IMR-90 (cell line): ENCODE measurements around the gene GP1BA. TPM values are rescaled to one million over a fixed set of nuclear protein-coding genes. Genes with fewer than 3 reads are reported as not detected.

Source experiments
- ATAC-seq: fragments of 200-7000 bp; cut with Tn5 transposase; 2 replicates; pipeline ENCODE4 v1.9.1; 2020; ENCODE audit warnings: low read depth, mild to moderate bottlenecking, moderate library complexity
- Bru-seq: library from RNA; stranded (reverse); fragments of 400-500 nt; gene quantifications from one replicate; lab custom pipeline; 2021; lab: Mats Ljungman, UMichigan
- BruChase-seq, 2 experiments: library from RNA; stranded (reverse); fragments of 400-500 nt; gene quantifications; one replicate each; lab custom pipeline; 2021; lab: Mats Ljungman, UMichigan
- BruUV-seq: library from RNA; stranded (reverse); fragments of 400-500 nt; replicated peaks from 2 replicates; lab custom pipeline; 2021; lab: Mats Ljungman, UMichigan
- CTCF ChIA-PET: fragments of 300-600 bp; formaldehyde crosslinking; extraction: SDS; loops from one replicate; lab custom pipeline; 2021; ENCODE audit warnings: antibody characterized with exemption; lab: Yijun Ruan, JAX
- POLR2A ChIA-PET: fragments of 300-600 bp; sonication (Branson Sonifier 250); formaldehyde crosslinking; loops from one replicate; lab custom pipeline; 2022; ENCODE audit warnings: antibody characterized with exemption; ENCODE audit not compliant: unreplicated experiment; lab: Charles Lee
- DNase-seq: peaks from one replicate; pipeline ENCODE4 v3.0.0; 2013
- H2AFZ ChIP-seq: replicated peaks from 2 replicates; pipeline ENCODE3; 2013; ENCODE audit warnings: low read length, mild to moderate bottlenecking; ENCODE audit not compliant: poor library complexity
- H2AK5ac ChIP-seq: 2 replicates; pipeline ENCODE4 v1.6.1; 2013; ENCODE audit warnings: low read depth, low read length, inconsistent platforms
- H2AK9ac ChIP-seq: replicated peaks from 2 replicates; pipeline ENCODE3; 2013; ENCODE audit warnings: mild to moderate bottlenecking, low read depth, low read length, moderate library complexity; ENCODE audit not compliant: poor library complexity
- H2BK120ac ChIP-seq: 2 replicates; pipeline ENCODE4 v1.6.1; 2013; ENCODE audit warnings: low read depth, low read length, inconsistent platforms
- H2BK15ac ChIP-seq: 3 replicates; pipeline ENCODE4 v1.6.1; 2013; ENCODE audit warnings: low read depth, low read length, inconsistent platforms
- H2BK20ac ChIP-seq: 2 replicates; pipeline ENCODE4 v1.6.1; 2013; ENCODE audit warnings: low read depth, mild to moderate bottlenecking, inconsistent platforms, low read length, moderate library complexity
- H2BK5ac ChIP-seq: 2 replicates; pipeline ENCODE4 v1.6.1; 2013; ENCODE audit warnings: mild to moderate bottlenecking, low read depth, low read length, inconsistent platforms; ENCODE audit not compliant: poor library complexity, severe bottlenecking
- H3K14ac ChIP-seq: replicated peaks from 2 replicates; pipeline ENCODE4 v1.6.1; 2013; ENCODE audit warnings: low read depth, low read length, inconsistent platforms
- H3K18ac ChIP-seq: 2 replicates; pipeline ENCODE4 v1.6.1; 2013; ENCODE audit warnings: low read depth, low read length, control low read depth
- H3K23ac ChIP-seq: 2 replicates; pipeline ENCODE4 v1.6.1; 2013; ENCODE audit warnings: low read depth, low read length, inconsistent platforms
- H3K27ac ChIP-seq: 2 replicates; pipeline ENCODE4 v1.5.1; 2013; ENCODE audit warnings: mild to moderate bottlenecking, control low read depth, low read length; ENCODE audit not compliant: insufficient read depth
- H3K27me3 ChIP-seq: 2 replicates; pipeline ENCODE4 v1.6.1; 2013; ENCODE audit warnings: low read length; ENCODE audit not compliant: control insufficient read depth, insufficient read depth
- H3K36me3 ChIP-seq: 2 replicates; pipeline ENCODE4 v1.6.1; 2013; ENCODE audit warnings: low read length, mixed read lengths; ENCODE audit not compliant: control insufficient read depth, insufficient read depth
- H3K4ac ChIP-seq: 2 replicates; pipeline ENCODE4 v1.6.1; 2013; ENCODE audit warnings: low read depth, low read length, inconsistent platforms
- H3K4me1 ChIP-seq: 2 replicates; pipeline ENCODE4 v1.6.1; 2013; ENCODE audit warnings: low read length, mixed read lengths; ENCODE audit not compliant: control insufficient read depth, insufficient read depth
- H3K4me2 ChIP-seq: 2 replicates; pipeline ENCODE4 v1.6.1; 2013; ENCODE audit warnings: low read depth, mild to moderate bottlenecking, control low read depth, low read length, moderate library complexity
- H3K4me3 ChIP-seq: 2 replicates; pipeline ENCODE4 v1.5.1; 2013; ENCODE audit warnings: low read depth, mild to moderate bottlenecking, control low read depth, low read length, moderate library complexity; ENCODE audit not compliant: insufficient read depth
- H3K56ac ChIP-seq: 2 replicates; pipeline ENCODE4 v1.6.1; 2013; ENCODE audit warnings: low read length, inconsistent platforms; ENCODE audit not compliant: insufficient read depth; ENCODE audit errors: extremely low read depth
- H3K79me1 ChIP-seq, 2 experiments: 2 replicates each; pipeline ENCODE4 v1.6.1; 2013; ENCODE audit warnings: low read length in 2 of 2, inconsistent platforms in 1 of 2, low read depth in 1 of 2
- H3K9ac ChIP-seq: 2 replicates; pipeline ENCODE4 v1.6.1; 2013; ENCODE audit warnings: low read depth, low read length, control low read depth
- H3K9me1 ChIP-seq: 2 replicates; pipeline ENCODE4 v1.6.1; 2013; ENCODE audit warnings: low read length, inconsistent platforms; ENCODE audit not compliant: insufficient read depth
- H3K9me3 ChIP-seq: 2 replicates; pipeline ENCODE4 v1.6.1; 2013; ENCODE audit warnings: low read length; ENCODE audit not compliant: control insufficient read depth, insufficient read depth
- H4K20me1 ChIP-seq: 2 replicates; pipeline ENCODE4 v1.6.1; 2013; ENCODE audit warnings: low read length, inconsistent platforms; ENCODE audit not compliant: insufficient read depth
- H4K5ac ChIP-seq: 2 replicates; pipeline ENCODE4 v1.6.1; 2013; ENCODE audit warnings: mild to moderate bottlenecking, low read depth, low read length, control low read depth
- H4K8ac ChIP-seq, 2 experiments: 2 replicates each; pipeline ENCODE4 v1.6.1; 2013; ENCODE audit warnings: low read depth in 2 of 2, low read length in 2 of 2, control low read depth in 1 of 2, inconsistent platforms in 1 of 2
- H4K91ac ChIP-seq: 2 replicates; pipeline ENCODE4 v1.6.1; 2013; ENCODE audit warnings: low read depth, low read length, inconsistent platforms; ENCODE audit not compliant: insufficient read depth
- BHLHE40 ChIP-seq: fragments of 150-350 bp; IDR thresholded peaks from 2 replicates; pipeline ENCODE4 v1.6.1; 2016; ENCODE audit warnings: mild to moderate bottlenecking, low read depth, low read length
- CEBPB ChIP-seq: IDR thresholded peaks from 2 replicates; pipeline ENCODE4 v1.6.1; 2012; ENCODE audit warnings: low read depth, low read length, improper control_type of control experiment
- CHD1 ChIP-seq: IDR thresholded peaks from 2 replicates; pipeline ENCODE4 v1.6.1; 2012; ENCODE audit warnings: low read depth, low read length, improper control_type of control experiment
- CTCF ChIP-seq: conservative IDR thresholded peaks from 2 replicates; pipeline ENCODE4 v1.5.1; 2012; ENCODE audit warnings: mild to moderate bottlenecking, low read depth, low read length, improper control_type of control experiment
- FOS ChIP-seq: fragments of 150-350 bp; IDR thresholded peaks from 2 replicates; pipeline ENCODE4 v1.6.1; 2016; ENCODE audit warnings: low read depth, low read length
- MAFK ChIP-seq: IDR thresholded peaks from 2 replicates; pipeline ENCODE4 v1.6.1; 2012; ENCODE audit warnings: low read depth, low read length, improper control_type of control experiment
- MAZ ChIP-seq: IDR thresholded peaks from 2 replicates; pipeline ENCODE4 v1.6.1; 2012; ENCODE audit warnings: low read depth, mild to moderate bottlenecking, low read length, improper control_type of control experiment, moderate library complexity, borderline replicate concordance
- MXI1 ChIP-seq: IDR thresholded peaks from 2 replicates; pipeline ENCODE4 v1.6.1; 2012; ENCODE audit warnings: low read depth, mild to moderate bottlenecking, low read length, moderate library complexity, borderline replicate concordance
- NFE2L2 ChIP-seq: fragments of 150-350 bp; IDR thresholded peaks from 2 replicates; pipeline ENCODE4 v1.6.1; 2016; ENCODE audit warnings: low read depth, mild to moderate bottlenecking, low read length
- POLR2A ChIP-seq: IDR thresholded peaks from 2 replicates; pipeline ENCODE4 v1.6.1; 2012; ENCODE audit warnings: mild to moderate bottlenecking, low read depth, low read length
- RAD21 ChIP-seq: IDR thresholded peaks from 2 replicates; pipeline ENCODE4 v1.6.1; 2012; ENCODE audit warnings: low read length, improper control_type of control experiment
- RCOR1 ChIP-seq: IDR thresholded peaks from 2 replicates; pipeline ENCODE4 v1.6.1; 2012; ENCODE audit warnings: mild to moderate bottlenecking, low read length, improper control_type of control experiment; ENCODE audit not compliant: insufficient replicate concordance
- RFX5 ChIP-seq: IDR thresholded peaks from 2 replicates; pipeline ENCODE4 v1.8.0; 2012; ENCODE audit warnings: low read depth, mild to moderate bottlenecking, low read length, moderate library complexity
- SMC3 ChIP-seq: fragments of 150-350 bp; IDR thresholded peaks from 2 replicates; pipeline ENCODE4 v1.6.1; 2016; ENCODE audit warnings: low read depth, mild to moderate bottlenecking, antibody characterized with exemption, low read length, moderate library complexity
- WGBS, 2 experiments: methylation state at CpG; one replicate each; pipeline versions ENCODE4 v1.1.5 to v1.1.7; 2013; ENCODE audit warnings: missing lambda C conversion rate in 2 of 2; ENCODE audit not compliant: insufficient read length in 1 of 2; ENCODE audit errors: extremely low coverage in 2 of 2; 5-methylcytosine and 5-hydroxymethylcytosine counted together
- dilution Hi-C: fragments of 300-500 bp; cut with HindIII; formaldehyde crosslinking; loops from one replicate; pipeline ENCODE4 v1.14.3; 2018; ENCODE audit warnings: low sequenced_read_pairs; ENCODE audit not compliant: unreplicated experiment
- in situ Hi-C: fragments of 300-500 bp; cut with MboI; formaldehyde crosslinking; loops from 3 replicates; pipeline ENCODE4 v1.14.3; 2019; ENCODE audit warnings: low sequenced_read_pairs, inconsistent platforms, mixed read lengths
- intact Hi-C: fragments of 100-400 bp; cut with micrococcal nuclease; formaldehyde crosslinking; loops from 2 replicates; pipeline ENCODE4 v1.10.0; 2022
- long read RNA-seq: library from polyadenylated mRNA; unstranded; transcript quantifications from one replicate; pipeline ENCODE4 v2.0.0, GENCODE V29; 2021; ENCODE audit not compliant: unreplicated experiment
- polyA plus RNA-seq, 3 experiments: library from polyadenylated mRNA; depleted of rRNA; stranded (reverse); fragments of >200 nt; gene quantifications; 2 replicates each; pipeline ENCODE4 v1.2.3, GENCODE V29; 2012; ENCODE audit warnings: low replicate concordance in 1 of 3
- total RNA-seq: library from RNA; depleted of rRNA; stranded (reverse); fragments of >200 nt; gene quantifications from 2 replicates; pipeline ENCODE4 v1.2.3, GENCODE V29; 2012; rRNA removed
- TF ChIP-seq, protein P1 (sequence below): fragments of 150-350 bp; IDR thresholded peaks from 2 replicates; pipeline ENCODE4 v1.6.1; 2017; ENCODE audit warnings: mild to moderate bottlenecking, antibody characterized with exemption, low read length, low read depth
- TF ChIP-seq, protein P2 (sequence below): fragments of 150-350 bp; IDR thresholded peaks from 2 replicates; pipeline ENCODE4 v1.6.1; 2016; ENCODE audit warnings: low read depth, mild to moderate bottlenecking, low read length, moderate library complexity, borderline replicate concordance

The GP1BA gene
- total RNA-seq: not detected in 2 replicates
- not detected in 2 replicates for polyA plus RNA-seq (2012; rRNA removed)
- 0.03 TPM in 1 of 2 replicates, not detected in the other for polyA plus RNA-seq (2012; cell fraction: cytosol; rRNA removed)
- not detected in 2 replicates for polyA plus RNA-seq (2012; cell fraction: nucleus; rRNA removed; ENCODE audit: low replicate concordance)
- not detected for Bru-seq, nascent RNA
- not detected for BruChase-seq, experiment 1, labeled RNA remaining after a 6-hour chase
- BruChase-seq, experiment 2, labeled RNA remaining after a 2-hour chase: percentile 20 among the genes with signal in this experiment
- long read RNA-seq, partial matches to known transcripts: 0 of 1 reads
- long read RNA-seq, other reads (novel, unspliced or antisense): 1 of 1 reads

DNA sequence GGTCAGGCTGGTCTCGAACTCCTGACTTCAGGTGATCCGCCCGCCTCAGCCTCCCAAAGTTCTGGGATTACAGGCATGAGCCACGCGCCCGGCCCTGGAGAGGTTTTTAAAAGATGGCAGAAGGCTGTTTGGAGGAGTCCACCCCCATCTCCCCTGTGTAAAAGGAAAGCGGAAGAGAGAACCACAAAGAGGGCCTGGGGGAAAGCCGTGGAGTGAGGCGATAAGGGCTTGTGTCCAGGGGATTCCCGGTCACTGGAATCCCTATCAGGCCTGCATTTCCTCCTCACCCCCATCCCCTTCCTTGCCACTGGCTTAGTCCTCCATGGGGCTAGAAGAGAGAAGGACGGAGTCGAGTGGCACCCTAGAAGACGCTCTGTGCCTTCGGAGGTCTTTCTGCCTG, at the start of gene GP1BA:
Gene GP1BA, plus strand, starts transcription at position 315 of the 400 bp plus-strand sequence. CDS start 328 bp downstream, outside the sequence.
- TF ChIP-seq RAD21 (no peak), MAFK (no peak), MAZ (no peak), MXI1 (no peak), RCOR1 (no peak), NFE2L2 (no peak), CHD1 (no peak), CTCF (no peak), FOS (no peak), RFX5 (no peak), POLR2A (no peak), SMC3 (no peak), CEBPB (no peak), BHLHE40 (no peak)
- TF ChIP-seq, protein P1, sequence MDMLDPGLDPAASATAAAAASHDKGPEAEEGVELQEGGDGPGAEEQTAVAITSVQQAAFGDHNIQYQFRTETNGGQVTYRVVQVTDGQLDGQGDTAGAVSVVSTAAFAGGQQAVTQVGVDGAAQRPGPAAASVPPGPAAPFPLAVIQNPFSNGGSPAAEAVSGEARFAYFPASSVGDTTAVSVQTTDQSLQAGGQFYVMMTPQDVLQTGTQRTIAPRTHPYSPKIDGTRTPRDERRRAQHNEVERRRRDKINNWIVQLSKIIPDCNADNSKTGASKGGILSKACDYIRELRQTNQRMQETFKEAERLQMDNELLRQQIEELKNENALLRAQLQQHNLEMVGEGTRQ: no peak
- TF ChIP-seq, protein P2, sequence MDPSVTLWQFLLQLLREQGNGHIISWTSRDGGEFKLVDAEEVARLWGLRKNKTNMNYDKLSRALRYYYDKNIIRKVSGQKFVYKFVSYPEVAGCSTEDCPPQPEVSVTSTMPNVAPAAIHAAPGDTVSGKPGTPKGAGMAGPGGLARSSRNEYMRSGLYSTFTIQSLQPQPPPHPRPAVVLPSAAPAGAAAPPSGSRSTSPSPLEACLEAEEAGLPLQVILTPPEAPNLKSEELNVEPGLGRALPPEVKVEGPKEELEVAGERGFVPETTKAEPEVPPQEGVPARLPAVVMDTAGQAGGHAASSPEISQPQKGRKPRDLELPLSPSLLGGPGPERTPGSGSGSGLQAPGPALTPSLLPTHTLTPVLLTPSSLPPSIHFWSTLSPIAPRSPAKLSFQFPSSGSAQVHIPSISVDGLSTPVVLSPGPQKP: no peak
- Histone ChIP-seq H4K5ac (no peak within 1 kb of the TSS), H3K4me2 (no peak within 1 kb of the TSS), H3K4ac (no peak within 1 kb of the TSS), H3K79me1 (no peaks in the 10 kb centered on the region; a peak in 1 of 4 replicates), H2AK9ac (no peak within 1 kb of the TSS), H3K18ac (no peak within 1 kb of the TSS), H3K4me1 (peaks cover 4% of the 10 kb centered on the region), H3K56ac (no peak within 1 kb of the TSS), H3K36me3 (peaks cover 6% of the 10 kb centered on the region), H3K4me3 (no peak within 1 kb of the TSS), H4K8ac (no peak within 1 kb of the TSS), H2BK20ac (no peak within 1 kb of the TSS), H2AK5ac (no peak within 1 kb of the TSS), H3K14ac (no peak within 1 kb of the TSS), H2BK5ac (no peak within 1 kb of the TSS), H2AFZ (no peak within 1 kb of the TSS), H3K23ac (no peak within 1 kb of the TSS), H3K9me3 (no peaks in the 10 kb centered on the region), H3K27ac (no peak within 1 kb of the TSS), H2BK120ac (no peak within 1 kb of the TSS), H2BK15ac (no peak within 1 kb of the TSS), H3K27me3 (no peaks in the 10 kb centered on the region), H4K91ac (no peak within 1 kb of the TSS), H3K9ac (no peak within 1 kb of the TSS), H4K20me1 (no peaks in the 10 kb centered on the region), H3K9me1 (peaks cover 9% of the 10 kb centered on the region)
- no peak for ATAC-seq
- intact Hi-C loops: no loop called here
- WGBS, 2 experiments: 100% methylated on average over 2 of the region's 14 CpGs; no CpG with 5 or more reads in 1 of the 2 experiments
- ChIA-PET POLR2A (no interaction called here), CTCF (no interaction called here)
- BruUV-seq: no TSS peak
- no peak for DNase-seq
- in situ Hi-C loops: no loop called here
- dilution Hi-C loops: no loop called here
